H1 (cell line): ENCODE results near the gene SLC16A5. TPM values are rescaled to one million over a fixed set of nuclear protein-coding genes. Genes with fewer than 3 reads are reported as not detected.

Source experiments
- CEBPB ChIP-seq: IDR thresholded peaks from 2 replicates; pipeline ENCODE4 v1.6.1; 2012; ENCODE audit warnings: low read depth, low read length
- CHD2 ChIP-seq: IDR thresholded peaks from 2 replicates; pipeline ENCODE4 v1.6.1; 2012; ENCODE audit warnings: low read length, improper control_type of control experiment
- CREB1 ChIP-seq: IDR thresholded peaks from 2 replicates; pipeline ENCODE4 v1.6.1; 2012; ENCODE audit warnings: inconsistent platforms
- EP300 ChIP-seq, 2 experiments: IDR thresholded peaks; 1 replicate in 1 of 2; 2 replicates in 1 of 2; pipeline ENCODE4 v1.6.1; 2011 to 2012; ENCODE audit warnings: low read depth in 2 of 2, low read length in 2 of 2, mild to moderate bottlenecking in 2 of 2, borderline replicate concordance in 1 of 2, inconsistent platforms in 1 of 2, moderate library complexity in 1 of 2
- KDM4A ChIP-seq: IDR thresholded peaks from one replicate; pipeline ENCODE4 v1.7.1; 2012; ENCODE audit warnings: low read depth, mild to moderate bottlenecking, moderate library complexity, low read length, inconsistent platforms; ENCODE audit not compliant: severe bottlenecking
- NRF1 ChIP-seq: IDR thresholded peaks from 2 replicates; pipeline ENCODE4 v1.6.1; 2011; ENCODE audit warnings: mild to moderate bottlenecking, low read depth, low read length, improper control_type of control experiment
- RFX5 ChIP-seq: IDR thresholded peaks from 2 replicates; pipeline ENCODE4 v1.6.1; 2011; ENCODE audit warnings: low read depth, low read length, improper control_type of control experiment, borderline replicate concordance
- SIN3A ChIP-seq, 2 experiments: IDR thresholded peaks in 1 of 2; conservative IDR thresholded peaks in 1 of 2; 2 replicates each; pipeline ENCODE4 v1.6.1; 2011 to 2012; ENCODE audit warnings: low read length in 2 of 2, improper control_type of control experiment in 1 of 2, low read depth in 1 of 2, mild to moderate bottlenecking in 1 of 2
- TAF7 ChIP-seq: optimal IDR thresholded peaks from 2 replicates; pipeline ENCODE3; 2011; ENCODE audit warnings: low read depth, mild to moderate bottlenecking, inconsistent platforms, low read length, moderate library complexity, borderline replicate concordance
- polyA plus RNA-seq, 7 experiments: library from polyadenylated mRNA; depleted of rRNA in 3 of 7; stranded (reverse) in 5 of 7; unstranded in 2 of 7; fragments of >200 nt in 5 of 7; fragments of 200-250 nt in 2 of 7; gene quantifications; 1 replicate in 5 of 7; 2 replicates in 1 of 7; 4 replicates in 1 of 7; pipeline versions ENCODE4 v1.2.1 to v1.2.3, GENCODE V29; 2011 to 2013; ENCODE audit warnings: missing spikeins in 2 of 7, mixed read lengths in 2 of 7
- total RNA-seq: library from RNA; stranded (reverse); fragmentation: NEBNext Ultra II Directional; extraction: Animal tissue kit (Norgen Biotek cat#: 25700); gene quantifications from 2 replicates; pipeline ENCODE4 v1.2.1, GENCODE V29; 2021

The SLC16A5 gene
- total and polyA plus RNA-seq, 2 of the 8 experiments (the other 6 are each of a cell fraction or from before 2014, with no cell fraction given), result 17.1 to 34.7 TPM

GRCh38 chr17:75109407-75110233, 21.9 kb downstream of the SLC16A5 start, which contains the start of gene ARMC7 (continued):
- peak; percentile 71 for TF ChIP-seq KDM4A
- 0 out of 4 replicates have a peak, but pooled peaks of 1 of the 2 experiments have one; percentile 8 for TF ChIP-seq SIN3A (conservative IDR thresholded peaks at IDR 0.05 in 1 of 2, IDR thresholded peaks at IDR 0.05 in 1 of 2; ENCODE audit: low read depth in 1 of 2, low read length in 2 of 2)
- peak; percentile 84 for TF ChIP-seq NRF1
- TF ChIP-seq CEBPB, result no peak
- no peak for TF ChIP-seq TAF7
- TF ChIP-seq EP300 (IDR thresholded peaks at IDR 0.05; ENCODE audit: borderline replicate concordance in 1 of 2, low read depth in 2 of 2, low read length in 2 of 2), result no peak
- no peak for TF ChIP-seq CREB1
- TF ChIP-seq CHD2, result no peak
- no peak for TF ChIP-seq RFX5
